Astrocyte of the spinal cord (primary cell): ENCODE data around the gene FBN2.

Experiments
- DNase-seq: peaks from one replicate; pipeline ENCODE4 v3.0.0; 2011; ENCODE audit warnings: low read depth, low spot score
- H3K4me3 ChIP-seq: 2 replicates; pipeline ENCODE4 v1.5.1; 2011; ENCODE audit warnings: low read depth, mild to moderate bottlenecking, low read length, moderate library complexity
- in situ Hi-C: cut with HindIII; loops from 2 replicates; pipeline ENCODE4 v1.10.0; 2017; ENCODE audit warnings: low sequenced_read_pairs
- TF ChIP-seq, protein P1 (sequence below): IDR thresholded peaks from 2 replicates; pipeline ENCODE4 v1.5.1; 2012; ENCODE audit warnings: low read depth, mild to moderate bottlenecking, low read length, inconsistent platforms

The FBN2 gene

DNA sequence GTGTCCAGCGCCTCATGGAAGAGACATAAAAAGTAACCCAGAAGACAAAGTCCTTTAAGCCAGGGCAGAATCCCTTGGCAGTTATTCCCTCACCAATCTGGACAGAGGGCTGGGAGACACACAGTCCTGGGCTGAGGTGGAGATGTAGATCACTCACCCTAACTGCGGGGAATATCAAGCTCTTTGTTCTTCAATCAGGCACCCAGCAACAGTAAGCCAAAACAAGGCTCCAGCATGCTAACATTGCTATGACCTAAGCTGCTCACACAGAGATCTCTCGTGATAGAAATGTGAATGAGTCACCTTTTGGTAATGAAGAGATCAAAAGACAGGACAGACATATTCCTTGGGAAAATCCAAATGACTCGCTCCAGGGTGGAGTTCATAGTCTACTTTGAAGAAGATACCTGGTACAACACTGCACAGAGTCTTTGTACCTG lies 101.3 kb downstream of the FBN2 start:
- TF ChIP-seq, protein P1, sequence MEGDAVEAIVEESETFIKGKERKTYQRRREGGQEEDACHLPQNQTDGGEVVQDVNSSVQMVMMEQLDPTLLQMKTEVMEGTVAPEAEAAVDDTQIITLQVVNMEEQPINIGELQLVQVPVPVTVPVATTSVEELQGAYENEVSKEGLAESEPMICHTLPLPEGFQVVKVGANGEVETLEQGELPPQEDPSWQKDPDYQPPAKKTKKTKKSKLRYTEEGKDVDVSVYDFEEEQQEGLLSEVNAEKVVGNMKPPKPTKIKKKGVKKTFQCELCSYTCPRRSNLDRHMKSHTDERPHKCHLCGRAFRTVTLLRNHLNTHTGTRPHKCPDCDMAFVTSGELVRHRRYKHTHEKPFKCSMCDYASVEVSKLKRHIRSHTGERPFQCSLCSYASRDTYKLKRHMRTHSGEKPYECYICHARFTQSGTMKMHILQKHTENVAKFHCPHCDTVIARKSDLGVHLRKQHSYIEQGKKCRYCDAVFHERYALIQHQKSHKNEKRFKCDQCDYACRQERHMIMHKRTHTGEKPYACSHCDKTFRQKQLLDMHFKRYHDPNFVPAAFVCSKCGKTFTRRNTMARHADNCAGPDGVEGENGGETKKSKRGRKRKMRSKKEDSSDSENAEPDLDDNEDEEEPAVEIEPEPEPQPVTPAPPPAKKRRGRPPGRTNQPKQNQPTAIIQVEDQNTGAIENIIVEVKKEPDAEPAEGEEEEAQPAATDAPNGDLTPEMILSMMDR, result no peak
- H3K4me3 ChIP-seq, result no peak overlapping the region
- in situ Hi-C loops, result no loop called here
- DNase-seq, result peak; percentile 86

DNA sequence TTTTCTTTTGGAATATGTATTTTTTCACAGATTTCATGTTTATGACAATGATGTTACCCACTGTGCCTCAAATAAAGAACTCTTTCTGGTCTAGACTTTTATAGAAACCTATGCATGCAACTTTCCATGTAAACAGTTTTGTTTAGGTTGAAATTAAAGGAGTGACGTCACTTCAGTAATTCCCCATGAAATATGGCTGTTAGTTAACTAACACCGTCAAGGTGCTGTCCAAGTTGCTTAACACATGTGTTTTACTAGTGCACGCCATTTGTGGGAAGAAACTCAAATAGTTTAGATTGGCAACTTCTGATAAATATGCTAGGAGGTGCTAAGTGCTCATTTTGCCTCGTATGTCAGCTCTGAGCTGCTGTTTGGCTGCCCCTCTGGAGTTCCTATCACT lies 102.2 kb downstream of the FBN2 start:
- no peak overlapping the region for H3K4me3 ChIP-seq
- in situ Hi-C loops, result no loop called here
- TF ChIP-seq, protein P1, result no peak
- DNase-seq, result no peak

DNA sequence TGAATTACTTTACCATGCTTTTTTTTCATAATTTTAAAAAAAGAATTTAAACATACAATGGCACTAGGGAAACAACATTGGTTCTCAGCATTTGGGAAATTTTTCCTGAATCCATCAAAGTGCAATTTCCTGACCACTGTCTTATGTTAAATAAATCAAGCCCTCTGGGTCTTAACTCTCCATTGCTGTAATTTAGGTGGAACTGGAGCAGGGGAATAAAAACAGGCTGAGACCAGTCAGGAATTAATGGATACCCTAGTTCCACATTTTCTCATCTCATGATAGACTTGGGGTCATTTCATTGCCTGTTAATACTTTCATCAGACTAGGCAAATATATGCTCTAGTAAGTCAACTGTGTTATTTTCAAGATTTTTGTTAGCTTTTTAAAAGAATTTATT lies 103.1 kb downstream of the FBN2 start:
- H3K4me3 ChIP-seq, result no peak overlapping the region
- TF ChIP-seq, protein P1, result no peak
- no peak for DNase-seq
- in situ Hi-C loops, result no loop called here

GRCh38 chr5:128432913-128433440 lies 105.1 kb downstream of the FBN2 start:
- in situ Hi-C loops, result no loop called here
- H3K4me3 ChIP-seq, result no peak overlapping the region
- no peak for DNase-seq
- TF ChIP-seq, protein P1, result no peak

GRCh38 chr5:128427921-128428320 lies 110.1 kb downstream of the FBN2 start:
- in situ Hi-C loops, result no loop called here
- H3K4me3 ChIP-seq, result no peak overlapping the region
- no peak for DNase-seq
- TF ChIP-seq, protein P1, result no peak

- H3K4me3 ChIP-seq, result no peak overlapping the region
- DNase-seq, result peak; percentile 55
- TF ChIP-seq, protein P1, result no peak
- in situ Hi-C loops, result no loop called here
Observed at GRCh38 chr5:128426090-128426534, 111.9 kb downstream of the FBN2 start.
